ENCODE data around the gene B3GALT2. TPM values are rescaled to one million over a fixed set of nuclear protein-coding genes. Genes with fewer than 3 reads are reported as not detected.

The B3GALT2 gene
- total and polyA plus RNA-seq, 2 donors (not counting 3 experiments of a cell fraction or from before 2014, with no cell fraction given) = not detected

- peaks cover 6 to 9% of the 10 kb centered on the region in 2 experiments for H3K36me3 ChIP-seq (ENCODE audit: control insufficient read depth in 2 of 2, extremely low read depth in 1 of 2, insufficient read depth in 2 of 2, low read length in 2 of 2)
- dilution Hi-C loops (cut with MboI; ENCODE audit: extremely low pct_ligation_motif_present, low sequenced_read_pairs) = no loop called here
- H2AFZ ChIP-seq (ENCODE audit: low read depth, low read length) = no peak overlapping the region
- no peak overlapping the region for H3K4me3 ChIP-seq (replicated peaks in 1 of 3; ENCODE audit: insufficient read depth in 1 of 3, low read depth in 1 of 3, low read length in 3 of 3)
- H4K20me1 ChIP-seq (replicated peaks; ENCODE audit: control insufficient read depth, extremely low read depth, insufficient read depth, low read length) = no peaks in the 10 kb centered on the region
- no peak for FAIRE-seq
- peaks cover 9% of the 10 kb centered on the region for H3K4me1 ChIP-seq (ENCODE audit: control insufficient read depth, extremely low read depth, insufficient read depth, low read length)
- no peaks in the 10 kb centered on the region for H3K9me3 ChIP-seq (replicated peaks; ENCODE audit: control insufficient read depth, insufficient read depth, low read length)
- ChIA-PET POLR2A (no interaction called here), CTCF (no interaction called here)
- TF ChIP-seq GATA2 (IDR thresholded peaks at IDR 0.05; ENCODE audit: insufficient read depth, insufficient read length, low read depth, low read length) = no peak
- TF ChIP-seq, protein P1, sequence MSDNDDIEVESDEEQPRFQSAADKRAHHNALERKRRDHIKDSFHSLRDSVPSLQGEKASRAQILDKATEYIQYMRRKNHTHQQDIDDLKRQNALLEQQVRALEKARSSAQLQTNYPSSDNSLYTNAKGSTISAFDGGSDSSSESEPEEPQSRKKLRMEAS (IDR thresholded peaks at IDR 0.05; ENCODE audit: insufficient read depth, insufficient read length) = no peak
- no peak for TF ChIP-seq JUN (IDR thresholded peaks at IDR 0.05; ENCODE audit: borderline replicate concordance, insufficient read depth, insufficient read length, low read depth)
- no peak for TF ChIP-seq CTCF (IDR thresholded peaks at IDR 0.05; ENCODE audit: extremely low read depth in 1 of 2, insufficient read depth in 1 of 2, low read depth in 1 of 2, low read length in 2 of 2)
- no peak for DNase-seq (ENCODE audit: low read depth, low spot score)
- intact Hi-C loops (cut with micrococcal nuclease) = no loop called here
- BruUV-seq (replicated peaks) = no TSS peak
- H3K27ac ChIP-seq (ENCODE audit: insufficient read depth, low read depth, low read length) = no peak overlapping the region
- H3K9me1 ChIP-seq (replicated peaks; ENCODE audit: control insufficient read depth, extremely low read depth, insufficient read depth, low read length) = no peaks in the 10 kb centered on the region
- H3K27me3 ChIP-seq (ENCODE audit: control insufficient read depth in 2 of 2, insufficient read depth in 2 of 2, low read length in 2 of 2) = no peaks in the 10 kb centered on the region
- no peak overlapping the region for H3K4me2 ChIP-seq (ENCODE audit: insufficient read depth, low read length)
- peaks cover 23% of the 10 kb centered on the region for H3K79me2 ChIP-seq (ENCODE audit: control insufficient read depth, insufficient read depth, low read length)
- H3K9ac ChIP-seq (replicated peaks; ENCODE audit: extremely low read depth, insufficient read depth, low read length) = no peak overlapping the region
Measured at GRCh38 chr1:193140254-193140653, 46.2 kb downstream of the B3GALT2 start.

DNA sequence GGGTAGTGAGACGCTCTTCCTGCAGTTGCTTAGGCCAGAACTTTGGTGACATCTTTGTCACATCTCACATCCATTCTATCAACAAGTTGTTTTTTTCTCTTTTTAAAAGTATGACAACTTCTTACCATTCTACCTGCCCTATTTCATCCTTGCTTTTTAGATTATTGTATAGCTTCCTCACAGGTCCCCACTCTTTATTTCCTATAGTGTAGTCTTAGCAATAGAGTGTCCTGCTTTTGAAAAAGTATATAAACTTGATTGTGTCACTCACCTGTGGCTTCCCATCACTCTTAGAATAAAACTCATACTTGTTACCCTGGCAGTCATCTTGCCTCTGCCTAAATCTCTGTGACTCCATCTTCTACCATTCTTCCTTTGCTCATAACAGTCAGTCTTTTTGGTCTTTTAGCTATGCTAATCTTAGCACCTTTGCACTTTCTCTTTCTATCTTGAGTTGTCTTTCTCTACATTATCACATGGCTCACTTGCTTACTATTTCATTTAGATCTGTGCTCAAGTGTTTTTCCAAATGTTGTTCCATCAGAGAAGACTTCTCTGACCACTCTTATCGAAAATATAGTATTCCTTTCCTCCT, 55.0 kb downstream of the B3GALT2 start:
- Histone ChIP-seq H4K20me1 (replicated peaks; ENCODE audit: control insufficient read depth, extremely low read depth, insufficient read depth, low read length) (no peaks in the 10 kb centered on the region), H2AFZ (ENCODE audit: low read depth, low read length) (no peak overlapping the region), H3K4me1 (ENCODE audit: control insufficient read depth, extremely low read depth, insufficient read depth, low read length) (no peaks in the 10 kb centered on the region), H3K27ac (ENCODE audit: insufficient read depth, low read depth, low read length) (no peak overlapping the region), H3K27me3 (ENCODE audit: control insufficient read depth in 2 of 2, insufficient read depth in 2 of 2, low read length in 2 of 2) (no peaks in the 10 kb centered on the region), H3K79me2 (ENCODE audit: control insufficient read depth, insufficient read depth, low read length) (peaks cover 44% of the 10 kb centered on the region), H3K9me1 (replicated peaks; ENCODE audit: control insufficient read depth, extremely low read depth, insufficient read depth, low read length) (no peaks in the 10 kb centered on the region), H3K4me3 (replicated peaks in 1 of 3; ENCODE audit: insufficient read depth in 1 of 3, low read depth in 1 of 3, low read length in 3 of 3) (no peak overlapping the region), H3K4me2 (ENCODE audit: insufficient read depth, low read length) (no peak overlapping the region), H3K9me3 (replicated peaks; ENCODE audit: control insufficient read depth, insufficient read depth, low read length) (no peaks in the 10 kb centered on the region), H3K36me3 (ENCODE audit: control insufficient read depth in 2 of 2, extremely low read depth in 1 of 2, insufficient read depth in 2 of 2, low read length in 2 of 2) (peaks cover 13 to 17% of the 10 kb centered on the region in 2 experiments), H3K9ac (replicated peaks; ENCODE audit: extremely low read depth, insufficient read depth, low read length) (no peak overlapping the region)
- POLR2A ChIA-PET = no interaction called here
- DNase-seq (ENCODE audit: low read depth, low spot score) (no peak), FAIRE-seq (no peak)
- CTCF ChIA-PET = no interaction called here
- BruUV-seq (replicated peaks) = no TSS peak
- TF ChIP-seq MYC (IDR thresholded peaks at IDR 0.05; ENCODE audit: low read depth, low read length) (no peak), GATA2 (IDR thresholded peaks at IDR 0.05; ENCODE audit: insufficient read depth, insufficient read length, low read depth, low read length) (no peak), POLR2AphosphoS5 (IDR thresholded peaks at IDR 0.05; ENCODE audit: insufficient read depth, low read depth, low read length) (no peak), EZH2 (IDR thresholded peaks at IDR 0.05; ENCODE audit: borderline replicate concordance, low read depth, low read length, severe bottlenecking) (no peak)
- TF ChIP-seq, protein P1 (IDR thresholded peaks at IDR 0.05; ENCODE audit: insufficient read depth, insufficient read length) = no peak
- dilution Hi-C loops (cut with MboI; ENCODE audit: extremely low pct_ligation_motif_present, low sequenced_read_pairs) (no loop called here), intact Hi-C loops (cut with micrococcal nuclease) (no loop called here)

All from endothelial cell of umbilical vein (primary cell).